Ecto neural progenitor cell (in vitro differentiated cells): ENCODE results near the gene CENPB.
"Not testable (repeated sequence)": the region's sequence is repeated elsewhere in the genome, so short reads cannot be mapped to it uniquely, and the experiment has no call there.

Source experiments
- DNase-seq: peaks from one replicate; pipeline ENCODE4 v3.0.0-alpha.2; 2018; ENCODE audit warnings: low spot score

Gene CENPB, protein sequence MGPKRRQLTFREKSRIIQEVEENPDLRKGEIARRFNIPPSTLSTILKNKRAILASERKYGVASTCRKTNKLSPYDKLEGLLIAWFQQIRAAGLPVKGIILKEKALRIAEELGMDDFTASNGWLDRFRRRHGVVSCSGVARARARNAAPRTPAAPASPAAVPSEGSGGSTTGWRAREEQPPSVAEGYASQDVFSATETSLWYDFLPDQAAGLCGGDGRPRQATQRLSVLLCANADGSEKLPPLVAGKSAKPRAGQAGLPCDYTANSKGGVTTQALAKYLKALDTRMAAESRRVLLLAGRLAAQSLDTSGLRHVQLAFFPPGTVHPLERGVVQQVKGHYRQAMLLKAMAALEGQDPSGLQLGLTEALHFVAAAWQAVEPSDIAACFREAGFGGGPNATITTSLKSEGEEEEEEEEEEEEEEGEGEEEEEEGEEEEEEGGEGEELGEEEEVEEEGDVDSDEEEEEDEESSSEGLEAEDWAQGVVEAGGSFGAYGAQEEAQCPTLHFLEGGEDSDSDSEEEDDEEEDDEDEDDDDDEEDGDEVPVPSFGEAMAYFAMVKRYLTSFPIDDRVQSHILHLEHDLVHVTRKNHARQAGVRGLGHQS

GRCh38 chr20:3786665-3787323 is at the start of gene CENPB:
Gene CENPB, minus strand, starts transcription at chr20:3786740. Its CDS starts 257 bp downstream, at chr20:3786483.
- peak; percentile 92 for DNase-seq

- DNase-seq: no peak
Observed at GRCh38 chr20:3836132-3836531, 49.6 kb upstream of the CENPB start.

DNA sequence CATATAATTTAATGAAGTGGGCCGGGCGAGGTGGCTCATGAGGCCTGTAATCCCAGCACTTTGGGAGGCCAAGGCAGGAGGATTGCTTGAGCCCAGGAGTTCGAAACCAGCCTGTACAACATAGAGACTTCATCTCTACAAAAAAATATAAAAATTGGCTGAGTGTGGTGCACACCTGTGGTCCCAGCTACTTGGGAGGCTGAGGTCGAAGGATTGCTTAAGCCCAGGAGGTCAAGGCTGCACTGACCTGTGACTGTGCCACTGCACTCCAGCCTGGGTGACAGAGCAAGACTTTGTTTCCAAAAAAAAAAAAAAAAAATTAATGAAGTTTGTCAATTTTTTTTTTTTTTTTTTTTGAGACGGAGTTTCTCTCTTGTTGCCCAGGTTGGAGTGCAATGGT is 43.4 kb upstream of the CENPB start:
- not testable (repeated sequence) for DNase-seq

DNA sequence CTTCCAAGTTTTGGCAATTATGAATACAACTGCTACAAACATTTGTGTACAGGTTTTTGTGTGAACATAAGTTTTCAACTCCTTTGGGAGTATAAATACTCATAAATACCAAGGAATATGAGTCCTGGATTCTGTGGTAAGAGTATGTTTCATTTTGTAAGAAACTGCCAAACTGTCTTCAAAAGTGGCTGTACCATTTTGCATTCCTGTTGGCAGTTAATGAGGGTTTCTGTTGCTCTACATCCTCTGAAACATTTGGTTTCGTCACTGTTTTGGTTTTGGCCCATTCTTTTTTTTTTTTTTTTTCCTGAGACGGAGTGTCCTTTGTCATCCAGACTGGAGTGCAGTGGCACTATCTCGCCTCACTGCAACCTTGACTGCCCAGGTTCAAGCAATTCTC is 42.3 kb upstream of the CENPB start:
- DNase-seq: no peak

DNA sequence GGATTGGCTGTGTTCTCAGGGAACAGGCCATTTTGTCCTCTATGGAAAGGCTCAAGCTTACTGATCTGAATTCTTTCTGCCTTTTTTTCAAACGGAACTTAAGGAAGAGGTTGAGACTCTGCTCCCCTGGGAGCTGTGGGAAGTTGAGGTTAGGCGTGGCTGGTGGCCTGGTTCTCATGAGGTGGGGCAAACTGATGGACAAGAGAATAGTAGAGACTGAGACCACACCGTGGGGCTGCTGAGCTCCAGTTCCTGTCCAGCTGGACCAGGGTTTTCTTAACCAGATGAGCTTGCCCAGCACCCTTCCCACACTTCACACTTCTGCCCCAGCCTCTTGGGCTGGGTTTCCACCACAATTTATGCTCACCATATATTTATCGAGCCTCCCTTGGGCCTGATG is 39.9 kb upstream of the CENPB start:
- no peak for DNase-seq

- DNase-seq: no peak
Observed at GRCh38 chr20:3825526-3825925, 39.0 kb upstream of the CENPB start.

DNA sequence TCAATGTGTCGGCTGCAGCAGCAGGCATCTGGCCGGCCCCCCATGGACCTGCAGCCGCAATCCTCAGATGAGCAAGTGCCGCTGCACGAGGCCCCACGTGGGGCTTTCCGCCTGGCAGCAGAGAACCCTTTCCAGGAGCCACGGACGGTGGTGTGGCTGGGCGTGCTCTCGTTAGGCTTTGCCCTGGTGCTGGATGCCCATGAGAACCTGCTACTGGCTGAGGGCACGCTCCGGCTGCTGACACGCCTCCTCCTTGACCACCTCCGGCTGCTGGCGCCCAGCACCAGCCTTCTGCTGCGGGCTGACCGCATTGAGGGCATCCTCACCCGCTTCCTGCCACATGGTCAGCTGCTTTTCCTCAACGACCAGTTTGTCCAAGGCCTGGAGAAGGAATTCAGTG is 37.3 kb upstream of the CENPB start:
- DNase-seq: no peak

- DNase-seq: no peak
Observed at GRCh38 chr20:3821996-3822395, 35.5 kb upstream of the CENPB start.

DNA sequence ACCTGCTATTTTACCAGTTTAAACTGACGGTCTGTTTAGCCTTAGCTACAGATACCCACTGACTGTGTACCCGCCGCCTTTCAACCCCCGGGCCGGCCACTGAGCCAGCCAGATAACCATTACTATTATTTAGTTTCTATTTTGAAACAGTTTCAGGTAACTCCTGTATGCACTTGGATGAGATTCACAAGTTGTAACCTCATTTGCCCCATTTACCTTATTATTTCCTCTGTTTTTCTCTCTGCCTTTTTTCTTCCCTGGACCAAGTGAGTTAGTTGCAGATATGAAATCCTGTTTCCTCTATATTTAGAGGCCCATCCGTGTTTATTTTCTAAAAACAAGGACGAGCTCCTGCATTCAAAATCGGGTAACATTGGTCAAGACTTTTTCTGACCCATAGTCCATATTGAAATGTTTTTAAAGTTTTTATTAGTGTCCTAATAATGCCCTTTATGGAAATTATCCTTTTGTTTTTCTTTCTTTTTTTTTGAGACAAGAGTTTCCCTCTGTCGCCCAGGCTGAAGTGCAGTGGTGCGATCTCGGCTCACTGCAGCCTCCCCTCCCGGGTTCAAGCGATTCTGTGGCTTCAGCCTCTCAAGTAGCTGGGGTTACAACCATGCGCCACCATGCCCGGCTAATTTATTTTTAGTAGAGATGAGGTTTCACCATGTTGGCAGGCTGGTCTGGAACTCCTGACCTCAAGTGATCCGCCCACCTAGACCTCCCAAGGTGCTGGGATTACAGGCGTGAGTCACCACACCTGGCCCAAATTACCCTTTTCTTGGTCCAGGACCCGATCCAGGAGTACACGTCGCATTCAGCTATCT is 34.6 kb upstream of the CENPB start:
- no peak for DNase-seq

DNA sequence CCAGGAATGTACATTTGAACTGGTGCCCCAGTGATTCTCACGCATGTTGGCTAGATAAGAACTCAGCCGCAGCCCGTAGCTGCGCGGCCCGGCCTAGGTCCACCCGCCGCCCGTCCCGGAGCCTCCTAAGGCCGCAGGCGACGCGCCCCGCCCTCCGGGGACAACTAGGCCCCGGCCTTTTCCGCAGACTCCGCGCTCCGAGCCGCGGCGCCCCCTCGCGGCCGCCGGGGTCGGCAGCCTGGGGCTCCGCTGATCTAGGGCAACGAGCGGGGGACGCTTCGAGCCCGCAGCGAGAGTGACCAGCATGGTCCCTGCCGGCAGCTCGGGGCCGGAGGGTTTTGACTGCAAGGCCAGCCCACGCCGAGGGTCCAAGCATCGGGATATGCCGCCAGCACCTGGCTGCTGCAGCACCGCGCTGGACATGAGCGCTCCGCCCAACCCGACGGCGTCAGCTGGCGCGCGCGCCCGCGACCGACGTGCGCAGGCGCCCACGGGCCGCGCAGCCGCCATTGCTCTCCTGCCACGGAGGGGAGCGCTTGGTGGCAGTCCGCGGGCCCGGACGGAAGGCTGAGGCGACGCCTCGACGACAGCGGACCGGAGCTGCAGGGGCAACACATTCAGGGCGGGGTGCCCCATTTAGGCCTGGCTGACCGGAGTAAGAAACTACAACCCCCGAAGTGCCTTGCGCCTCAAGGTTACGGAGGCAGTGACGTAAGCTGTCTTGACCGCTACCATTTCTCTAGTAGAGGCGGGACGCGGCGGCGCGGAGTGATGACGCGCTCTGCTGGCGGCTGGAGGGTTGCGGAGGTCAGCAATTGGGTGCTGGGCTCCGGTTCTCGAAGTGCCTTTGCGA is 33.7 kb upstream of the CENPB start, which contains the start of gene AP5S1:
TSS of gene AP5S1 (plus strand) at position 500 of the 853 bp plus-strand sequence. CDS start 1,571 bp downstream, outside the sequence.
- DNase-seq: peak; percentile 99

DNA sequence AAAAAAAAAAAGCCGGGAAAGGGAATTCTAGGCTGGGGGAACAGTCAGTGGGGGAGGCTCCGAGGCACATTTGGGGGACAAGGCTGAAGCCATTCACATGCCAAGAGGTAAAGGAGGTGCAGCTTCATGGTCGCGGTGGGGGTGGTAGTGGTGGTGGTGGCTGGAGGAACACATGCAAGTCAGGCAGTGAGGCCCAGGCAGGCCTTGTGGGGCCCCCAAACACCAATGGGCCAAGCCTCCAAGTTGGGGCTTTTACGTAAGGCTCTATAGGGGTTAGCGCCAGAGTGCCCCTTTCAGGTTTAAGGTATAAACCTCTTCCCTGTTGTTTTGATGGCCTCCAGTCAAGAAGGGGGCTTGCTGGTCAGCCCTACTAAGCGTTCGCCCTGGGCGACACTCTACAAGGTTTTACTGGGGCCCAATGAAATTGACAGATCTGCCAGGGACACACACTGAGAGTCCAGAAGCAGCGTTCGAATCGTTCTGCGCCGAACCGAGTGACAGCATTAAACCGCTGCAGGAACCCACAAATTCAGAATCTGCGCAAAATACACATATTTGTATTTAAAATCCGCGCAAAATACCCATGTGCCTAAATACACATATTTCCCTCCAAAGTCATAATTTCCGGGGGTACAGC is 33.0 kb upstream of the CENPB start:
- DNase-seq: no peak

DNA sequence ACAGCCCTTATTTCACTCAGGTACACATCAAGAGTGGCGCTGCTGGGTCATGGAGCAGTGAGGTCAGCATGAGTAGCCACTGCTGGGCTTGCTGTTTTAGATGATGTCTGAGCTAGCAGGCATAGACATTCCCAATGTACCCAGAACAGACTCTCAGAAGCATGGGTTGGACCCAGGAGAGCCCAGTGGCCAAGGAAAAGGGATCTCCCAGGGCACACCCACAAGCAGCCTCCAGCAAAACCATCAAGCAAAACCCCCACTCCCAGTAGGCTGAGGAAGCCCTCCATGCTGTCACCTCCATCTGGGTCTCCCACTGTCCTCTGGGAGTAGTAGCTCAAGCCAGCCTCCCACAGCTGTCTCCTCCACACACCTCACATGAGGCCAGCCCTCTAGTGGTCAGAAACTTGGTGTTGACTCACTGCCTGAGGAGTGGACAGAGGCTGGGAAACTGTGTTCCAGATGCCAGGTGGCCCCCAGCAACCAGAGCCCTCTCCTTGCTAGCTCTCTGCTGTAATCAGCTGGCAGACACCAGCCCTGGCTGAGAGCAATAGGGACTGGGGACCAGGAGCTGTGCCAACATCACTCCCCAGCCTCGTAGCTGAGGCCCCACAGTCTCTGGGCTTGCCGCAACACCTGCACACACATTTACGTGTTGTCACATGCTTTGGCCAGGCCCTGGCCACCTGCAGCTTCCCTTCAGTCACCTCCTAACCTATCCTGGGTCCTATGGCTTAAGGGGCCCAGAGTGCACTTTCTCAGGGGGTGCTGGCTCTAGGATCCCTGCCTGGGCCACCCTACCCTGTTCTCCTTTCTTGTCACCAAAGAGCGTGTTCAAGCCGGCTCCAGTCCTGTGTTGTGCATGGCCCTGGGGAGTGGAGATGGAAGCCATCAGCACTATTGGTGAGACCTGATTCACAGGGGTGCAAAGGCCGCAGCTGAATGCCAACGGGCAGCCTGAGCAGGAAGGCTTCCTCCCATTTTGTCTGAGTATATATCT is 31.9 kb upstream of the CENPB start:
- DNase-seq: peak; percentile 76

- no peak for DNase-seq
Observed at GRCh38 chr20:3815703-3816315, 29.3 kb upstream of the CENPB start.

DNA sequence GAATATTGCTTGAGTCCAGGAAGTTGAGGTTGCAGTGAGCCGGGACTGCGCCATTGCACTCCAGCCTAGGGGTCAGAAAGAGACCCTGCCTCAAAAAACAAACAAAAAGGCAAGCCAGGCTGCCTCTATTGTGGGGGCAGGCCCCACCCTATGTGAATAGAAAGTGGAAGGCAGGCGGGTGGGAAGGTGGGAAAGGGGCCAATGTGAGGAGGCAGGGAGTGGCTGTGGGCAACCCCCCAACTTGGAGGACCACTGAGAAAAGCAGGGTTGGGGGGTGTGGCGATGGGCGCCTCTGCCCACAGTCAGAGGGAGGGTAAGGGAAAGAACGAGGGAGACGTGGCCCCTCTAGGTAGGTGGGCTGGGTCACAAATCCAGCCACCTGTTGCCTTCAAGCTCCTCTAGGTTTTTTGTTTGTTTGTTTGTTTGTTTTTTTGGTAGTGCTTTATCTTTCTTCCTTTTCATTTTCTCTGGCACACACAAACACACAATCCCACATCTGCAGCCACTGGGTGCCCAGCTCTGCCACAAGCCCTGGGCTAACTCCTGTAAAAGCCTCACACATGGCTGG is 28.5 kb upstream of the CENPB start:
- no peak for DNase-seq

- DNase-seq: no peak
Observed at GRCh38 chr20:3813848-3814581, 27.5 kb upstream of the CENPB start.

DNA sequence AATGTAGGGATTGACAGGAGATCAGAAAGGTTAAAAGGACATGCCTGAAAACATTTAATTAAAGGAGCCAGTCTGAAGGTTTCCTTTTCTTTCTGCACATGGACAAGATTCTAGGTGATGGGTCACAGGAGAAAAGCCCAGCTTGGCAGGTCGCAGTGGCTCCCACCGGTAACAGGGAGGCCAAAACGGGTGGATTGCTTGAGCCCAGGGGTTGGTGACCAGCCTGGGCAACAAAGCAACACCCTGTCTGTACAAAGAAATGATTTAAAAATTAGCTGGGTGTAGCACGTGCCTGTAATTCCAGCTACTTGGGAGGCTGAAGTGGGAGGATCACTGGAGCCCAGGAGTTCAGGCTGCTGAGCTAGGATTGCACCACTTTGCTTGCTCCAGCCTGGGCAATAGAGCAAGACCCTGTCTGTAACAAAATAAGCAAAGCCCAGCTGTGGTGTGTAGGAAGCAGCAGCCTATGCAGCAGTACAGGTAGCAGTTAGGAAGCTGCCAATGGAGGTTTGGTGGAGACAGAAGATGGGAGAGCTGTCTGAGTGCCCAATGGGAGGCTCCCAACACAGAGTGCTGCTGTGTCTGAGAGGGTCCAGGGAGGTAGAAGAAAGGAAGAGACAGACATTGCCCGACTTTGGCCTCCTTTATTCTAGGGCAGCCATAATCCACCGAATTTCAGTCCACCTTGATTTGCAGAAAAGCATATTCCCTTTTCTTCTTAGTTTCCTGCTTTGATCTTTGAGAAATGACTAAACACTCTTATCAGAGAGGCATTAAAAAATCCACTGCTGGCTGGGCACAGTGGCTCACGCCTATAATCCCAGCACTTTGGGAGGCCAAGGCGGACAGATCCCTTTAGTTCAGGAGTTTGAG is 26.7 kb upstream of the CENPB start:
- DNase-seq: no peak

- no peak for DNase-seq
Observed at GRCh38 chr20:3812259-3812681, 25.7 kb upstream of the CENPB start.
